HG03575 (cell line): ENCODE results near the gene ZNF554.

ENCODE experiments used
- ATAC-seq: cut with Tn5 transposase; IDR thresholded peaks from one replicate; pipeline ENCODE4 v1.9.1; 2021; ENCODE audit not compliant: unreplicated experiment, insufficient number of reproducible peaks, low FRiP score; ENCODE audit errors: extremely low read depth

The ZNF554 gene

DNA sequence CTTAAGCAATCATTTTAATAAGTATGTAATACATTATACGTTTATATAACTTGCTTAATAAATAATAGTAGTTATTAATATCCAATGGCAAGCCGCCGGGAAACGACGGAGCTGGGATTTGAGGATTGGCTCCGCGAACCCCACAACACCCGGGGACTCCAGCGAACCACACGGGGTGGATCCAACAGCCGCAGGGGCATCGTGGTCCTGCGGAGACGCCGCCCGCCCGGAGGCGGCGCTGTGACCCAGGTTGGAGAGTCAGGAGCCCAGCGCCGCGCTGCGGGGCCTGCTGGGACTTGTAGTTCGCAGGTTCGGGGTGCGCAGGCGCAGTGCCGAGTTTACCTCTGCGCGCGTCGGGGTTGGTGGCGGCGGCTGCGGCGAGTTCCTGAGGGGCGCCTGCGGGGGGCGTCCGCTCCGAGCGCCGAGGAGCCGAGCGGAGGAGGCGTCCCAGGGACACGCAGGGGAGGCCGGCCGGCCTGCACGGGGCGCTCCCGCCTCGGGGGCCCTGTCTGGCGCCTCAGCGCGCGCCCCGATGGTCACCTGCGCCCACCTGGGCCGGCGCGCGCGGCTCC lies at the start of gene ZNF554:
Gene ZNF554, plus strand, starts transcription at position 329 of the 572 bp plus-strand sequence. Its CDS starts 204 bp downstream, at position 533.
- peak; percentile 42 for ATAC-seq

DNA sequence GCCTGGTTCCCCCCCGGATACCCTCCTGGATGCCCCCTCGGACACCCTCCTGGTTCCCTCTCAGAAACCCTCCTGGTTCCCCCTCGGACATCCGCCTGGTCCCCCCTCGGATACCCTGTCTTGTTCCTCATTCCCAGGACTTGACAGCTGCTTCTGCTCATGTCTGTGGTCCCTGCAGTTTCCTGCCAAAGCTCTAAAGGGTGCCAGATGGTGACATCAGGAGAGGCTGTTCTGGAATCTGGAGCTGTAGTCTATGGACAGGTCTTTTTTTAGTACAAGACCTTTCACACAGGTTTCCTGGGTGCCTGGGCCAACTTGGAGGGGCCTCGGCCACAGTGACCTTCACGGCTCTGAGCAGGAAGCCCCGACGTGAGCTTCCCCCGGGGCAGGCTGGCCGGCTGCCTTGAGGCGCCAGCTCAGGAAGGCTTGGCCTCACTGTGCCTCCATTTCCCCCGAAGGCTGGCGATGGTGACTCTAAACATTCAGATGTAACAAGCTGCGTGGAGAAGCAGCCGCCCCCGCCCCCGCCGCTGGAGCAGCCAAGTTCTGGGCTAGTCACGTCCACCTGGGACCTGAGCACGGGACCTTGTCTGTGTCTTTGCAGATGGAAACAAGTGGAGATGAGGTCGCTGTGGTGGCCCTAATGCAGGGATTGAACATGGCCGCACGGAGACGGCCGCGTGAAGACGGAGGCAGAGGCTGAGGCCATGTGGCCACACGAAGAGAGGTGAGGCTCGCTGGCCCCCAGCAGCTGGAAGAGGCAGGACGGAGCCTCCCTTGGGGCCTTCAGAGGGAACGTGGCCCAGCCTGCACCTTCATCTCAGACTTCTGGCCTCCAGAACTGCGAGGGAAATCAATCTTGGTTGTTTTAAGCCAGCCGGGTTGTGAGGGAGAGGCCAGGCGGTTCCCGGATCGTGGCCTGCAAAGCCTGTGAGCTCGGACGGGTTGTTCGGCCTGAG lies 49.3 kb upstream of the ZNF554 start:
- no peak for ATAC-seq

DNA sequence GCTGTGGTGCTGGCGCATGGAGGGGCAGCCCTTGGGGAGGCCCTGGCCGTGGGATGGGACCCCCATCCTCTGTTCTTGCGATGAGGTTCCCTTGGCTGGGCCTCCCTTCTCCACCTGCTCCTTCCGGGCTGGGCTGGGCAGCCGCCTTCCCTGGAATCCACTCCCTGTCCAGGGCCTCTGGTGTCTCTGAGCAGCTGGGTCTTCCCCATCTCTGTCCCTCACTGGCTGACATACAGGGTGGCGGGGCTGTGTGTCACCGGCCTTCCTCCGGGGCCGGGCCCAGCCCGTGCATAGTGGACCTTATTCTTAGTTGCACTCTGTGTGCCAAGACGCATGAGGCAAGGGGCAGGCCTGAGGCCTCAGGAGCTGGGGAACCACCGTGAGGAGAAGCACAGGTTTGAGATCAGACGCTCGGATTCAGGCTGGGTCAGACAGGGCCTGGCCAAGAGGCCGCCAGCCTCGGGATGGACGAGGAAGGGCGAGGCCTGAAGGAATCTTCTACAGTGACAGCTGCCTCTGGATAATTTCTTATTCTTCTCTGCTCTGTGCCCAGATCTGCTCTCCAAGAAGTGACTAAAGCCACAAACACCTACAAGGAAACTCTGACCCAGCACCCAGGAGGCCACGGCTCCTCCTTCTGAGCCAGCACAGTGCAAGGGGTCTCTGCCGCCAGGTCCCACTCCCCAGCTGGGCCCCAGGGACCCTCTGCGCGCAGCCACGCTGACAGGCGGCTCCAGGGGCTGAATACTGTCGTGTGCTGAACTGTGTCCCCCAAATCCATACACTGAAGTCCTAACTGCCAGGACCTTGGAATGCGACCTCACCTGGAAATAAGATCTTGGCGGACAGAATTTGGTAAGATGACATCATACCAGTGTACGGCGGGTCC lies 47.6 kb upstream of the ZNF554 start:
- ATAC-seq = no peak

DNA sequence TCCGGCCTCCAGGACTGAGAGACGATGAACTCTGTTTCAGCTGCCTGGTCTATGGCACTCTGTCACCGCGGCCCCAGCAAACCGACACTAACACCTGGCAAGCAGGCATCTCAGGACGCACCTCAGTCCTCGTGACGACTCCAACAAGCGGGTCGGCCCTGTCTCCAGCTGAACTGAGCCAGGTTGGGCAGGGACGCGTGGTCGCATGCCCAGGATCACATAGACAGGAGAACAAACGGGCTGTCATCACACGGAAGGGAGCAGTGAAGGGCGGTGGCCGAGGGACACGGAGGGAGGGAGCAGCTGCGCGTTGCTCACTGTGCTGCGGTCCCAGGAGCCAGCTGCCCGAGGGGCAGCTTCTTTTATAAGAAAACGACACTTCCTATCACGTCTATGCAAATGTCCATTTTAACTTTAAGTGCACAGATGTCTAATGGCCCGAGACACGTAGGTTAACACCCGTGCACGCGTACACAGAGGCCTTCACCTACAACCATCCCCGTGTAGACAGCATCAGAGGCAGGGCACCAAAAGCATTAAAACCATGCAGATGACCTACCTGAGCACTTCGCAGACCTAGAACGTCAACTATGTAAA lies 45.5 kb upstream of the ZNF554 start:
- ATAC-seq = no peak

DNA sequence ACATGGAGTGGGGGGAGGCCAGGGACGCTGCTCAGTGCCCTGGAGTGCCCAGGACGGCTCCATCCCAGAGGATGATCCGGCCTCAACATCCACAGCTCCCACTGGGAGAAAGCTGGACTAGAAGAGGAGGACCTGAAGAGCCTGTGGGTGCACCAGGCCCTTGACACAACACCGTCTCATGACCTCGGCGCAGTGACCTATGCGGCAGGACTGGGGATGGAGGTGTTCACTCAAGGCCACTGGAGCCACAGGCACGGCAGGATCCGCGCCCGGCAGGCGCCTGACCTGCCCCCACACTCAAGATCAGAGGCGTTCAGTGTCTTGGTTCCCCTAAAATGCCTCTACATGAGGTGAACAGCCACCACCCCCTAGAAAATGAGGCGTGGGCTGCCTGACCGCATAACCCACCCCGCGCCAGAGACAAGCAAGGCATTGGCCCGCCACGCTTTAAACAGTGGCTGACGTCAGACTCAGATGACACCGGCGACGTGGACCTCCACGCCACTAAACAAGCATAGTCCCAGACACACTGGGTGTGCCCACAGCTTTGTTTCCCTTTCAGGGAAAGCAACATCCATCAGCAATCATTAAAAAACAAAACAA lies 44.6 kb upstream of the ZNF554 start:
- no peak for ATAC-seq

DNA sequence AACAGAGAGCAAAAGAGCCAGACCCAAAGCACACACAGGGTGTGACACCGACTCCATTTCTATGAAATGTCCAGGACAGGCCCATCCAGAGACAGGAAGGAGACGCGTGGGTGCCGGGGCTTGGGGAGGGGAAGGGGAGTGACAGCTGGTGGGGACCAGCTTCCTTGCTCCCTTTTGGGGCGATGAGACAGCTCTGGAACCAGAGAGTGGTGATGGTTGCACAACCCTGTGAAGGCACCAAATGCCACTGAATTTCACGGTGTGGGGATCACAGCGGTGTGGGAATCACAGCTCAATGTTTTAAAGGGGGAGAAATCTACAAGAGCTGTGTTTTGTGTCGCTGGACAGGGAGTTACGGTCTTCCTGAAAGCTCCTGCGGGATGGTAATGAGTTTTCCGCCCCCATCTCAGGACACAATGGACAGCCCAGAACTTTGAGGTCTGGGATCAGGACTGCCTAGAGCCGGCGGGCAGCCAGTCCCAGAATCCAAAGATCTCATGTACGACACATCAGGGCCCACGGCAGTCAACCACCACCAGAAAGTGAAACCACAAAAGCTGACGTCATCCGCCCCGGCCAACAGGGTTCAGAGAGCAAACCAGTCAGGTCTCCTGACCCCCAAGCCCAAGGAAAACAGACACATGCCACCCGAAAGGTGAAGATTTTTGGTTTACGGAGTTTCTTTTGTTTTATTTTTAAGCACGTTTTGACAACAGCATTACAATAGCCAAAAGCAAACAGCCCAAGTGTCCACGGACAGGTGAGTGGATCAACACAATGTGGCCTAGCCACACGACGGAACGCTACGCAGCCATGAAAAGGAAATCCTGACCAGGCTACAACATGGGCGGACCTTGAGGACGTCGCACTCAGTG lies 43.9 kb upstream of the ZNF554 start:
- ATAC-seq = no peak

DNA sequence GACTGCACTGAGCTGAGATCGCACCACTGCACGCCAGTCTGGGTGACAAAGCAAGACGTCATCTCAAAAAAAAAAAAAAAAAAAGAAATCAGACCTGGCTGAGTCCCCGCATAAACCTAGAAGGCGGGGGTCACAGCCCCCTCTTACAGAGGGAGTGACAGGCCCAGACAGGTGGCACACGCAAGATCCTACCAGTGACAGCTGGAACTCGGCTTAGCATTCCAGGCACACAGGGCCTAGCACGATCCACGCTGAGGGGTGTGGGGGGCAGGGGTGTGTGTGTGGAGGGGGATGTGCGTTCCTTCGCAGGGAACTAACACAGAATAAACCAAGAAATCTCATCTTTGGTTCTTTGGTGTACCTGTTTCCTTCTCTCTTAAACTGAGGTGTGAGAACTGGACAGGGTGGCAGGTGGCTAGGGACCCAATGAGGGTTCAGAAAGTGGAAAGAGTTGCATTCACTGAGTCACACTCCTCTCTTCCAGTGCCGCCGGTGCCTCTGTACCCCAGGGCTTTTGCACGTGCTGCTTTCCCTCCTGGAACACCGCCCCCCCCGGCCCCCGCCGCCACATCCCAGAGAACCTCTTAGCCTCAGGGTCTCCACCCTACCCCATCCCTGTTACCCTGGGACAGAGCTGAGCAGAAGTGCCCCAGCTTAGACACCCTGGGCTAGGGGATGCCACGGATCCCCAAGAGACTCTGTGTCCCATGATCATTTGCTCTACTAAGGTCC lies 41.5 kb upstream of the ZNF554 start:
- ATAC-seq = no peak

DNA sequence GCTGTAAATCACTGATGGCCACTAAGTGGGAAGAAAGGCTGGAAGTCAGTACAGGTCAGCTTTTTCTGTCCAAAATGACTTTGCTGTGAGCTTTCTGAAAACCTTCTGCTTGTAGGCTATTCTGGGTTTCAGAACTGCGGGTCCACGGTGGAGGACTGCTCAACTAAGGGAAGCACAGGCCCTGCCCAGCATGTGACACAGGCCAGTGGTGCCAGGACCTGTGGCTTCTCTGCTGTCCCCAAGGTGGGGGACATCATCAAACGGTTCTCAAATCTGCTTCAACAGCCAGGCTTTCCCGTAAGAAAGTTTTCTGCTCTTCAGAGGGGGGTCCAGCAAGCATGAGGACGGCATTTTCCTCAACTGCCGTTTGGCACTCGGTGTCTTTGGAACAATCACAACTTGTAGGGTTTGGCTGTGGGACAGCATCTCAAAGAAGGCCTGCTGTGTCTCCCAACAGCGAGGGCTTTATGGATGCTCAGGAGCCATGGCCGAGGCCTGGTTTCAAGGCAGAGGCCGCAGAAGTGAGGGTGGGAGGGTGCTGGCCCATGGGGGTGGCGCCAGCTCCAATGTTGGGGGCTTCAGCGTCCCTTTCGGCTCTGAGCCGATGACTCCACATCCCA lies 40.4 kb upstream of the ZNF554 start:
- no peak for ATAC-seq

DNA sequence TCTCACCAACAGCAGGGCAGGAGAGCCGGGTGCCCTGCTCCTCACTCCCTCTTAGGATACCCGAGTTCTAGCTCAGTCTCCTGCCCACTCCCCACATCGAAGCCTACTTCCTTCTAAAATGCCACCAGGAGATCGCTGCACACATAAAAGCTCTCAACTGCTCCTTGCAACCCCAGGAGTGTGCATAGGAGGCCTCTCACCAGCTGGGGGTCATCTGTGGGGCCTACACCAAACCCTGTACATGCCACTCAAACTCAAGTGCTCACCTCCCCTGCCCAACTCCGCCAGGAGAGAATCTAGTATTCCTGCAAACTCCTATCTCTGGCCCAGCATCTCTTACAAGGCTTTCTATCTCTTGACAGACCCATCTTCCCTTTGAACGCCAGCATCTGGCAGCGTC lies 39.4 kb upstream of the ZNF554 start:
- no peak for ATAC-seq

DNA sequence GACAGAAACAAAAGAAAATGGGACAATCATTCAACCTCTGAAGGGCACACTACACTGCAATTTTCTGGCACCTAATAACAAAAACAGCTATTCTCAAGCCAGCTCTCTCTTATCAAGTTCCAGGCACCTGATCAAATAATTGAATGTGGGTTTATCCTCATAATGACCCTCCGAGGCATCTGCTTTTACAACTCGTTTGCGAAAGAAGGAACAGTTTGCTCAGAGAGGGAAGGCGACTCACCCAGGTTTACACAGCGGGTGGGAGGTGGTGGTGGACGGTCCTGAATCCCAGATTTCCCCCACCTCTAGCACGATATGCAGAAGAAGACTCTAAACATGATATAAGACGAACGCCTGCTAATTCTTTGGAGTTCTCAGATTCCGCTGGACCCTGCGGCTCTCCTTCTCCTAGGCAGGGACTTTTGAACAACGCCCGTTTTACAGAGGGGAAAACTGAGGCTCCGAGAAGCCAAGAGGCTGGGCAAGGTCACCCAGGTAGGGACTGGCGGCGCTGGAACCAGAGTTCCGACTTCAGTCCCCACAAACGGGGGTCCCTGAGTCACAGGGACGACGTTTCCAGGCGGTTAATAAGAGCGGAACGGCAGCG lies 37.2 kb upstream of the ZNF554 start:
- no peak for ATAC-seq

DNA sequence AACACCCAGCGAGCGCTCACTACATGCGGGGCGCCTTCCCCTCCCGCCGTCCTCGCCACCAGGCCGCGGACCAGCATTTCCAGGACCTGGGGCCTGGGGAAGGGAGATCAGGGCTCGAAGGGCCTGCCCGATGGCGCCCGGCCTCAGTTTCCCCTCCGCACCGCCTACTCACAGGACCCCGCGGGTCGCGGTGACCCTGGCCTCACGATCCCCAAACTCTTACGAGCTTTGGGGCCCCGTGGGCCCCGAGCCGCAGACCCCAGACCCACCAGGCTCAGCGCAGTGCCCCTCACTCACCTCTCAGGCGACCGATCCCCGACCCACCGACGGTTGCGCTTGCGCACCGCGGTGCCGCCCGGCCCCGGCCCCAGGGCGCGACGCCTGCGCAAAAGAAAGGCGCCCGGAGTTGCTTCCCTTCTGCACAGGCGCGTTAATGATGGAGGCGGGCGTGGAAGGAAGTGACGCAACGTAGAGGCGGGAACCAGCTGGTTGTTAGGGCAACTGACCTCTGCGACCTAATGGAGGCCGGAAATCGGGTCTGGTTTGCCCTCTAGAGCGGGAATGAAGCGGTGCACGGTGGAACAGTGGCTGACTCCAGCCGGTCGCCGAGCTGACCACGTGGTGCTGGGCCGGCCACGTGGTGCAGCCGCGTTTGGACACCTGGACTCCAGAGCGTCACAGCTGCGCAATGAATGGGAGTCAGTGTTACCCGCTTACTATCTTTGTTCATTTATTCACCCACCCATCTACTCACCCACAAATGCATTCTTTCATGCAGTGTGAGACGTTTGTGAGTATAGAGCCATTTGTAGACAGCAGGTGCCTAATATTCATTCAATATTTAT lies 36.5 kb upstream of the ZNF554 start, which contains the start of gene SGTA:
Gene SGTA, minus strand, starts transcription at position 338 of the 845 bp plus-strand sequence. CDS start 14,205 bp downstream, outside the sequence.
- ATAC-seq = peak; percentile 40

DNA sequence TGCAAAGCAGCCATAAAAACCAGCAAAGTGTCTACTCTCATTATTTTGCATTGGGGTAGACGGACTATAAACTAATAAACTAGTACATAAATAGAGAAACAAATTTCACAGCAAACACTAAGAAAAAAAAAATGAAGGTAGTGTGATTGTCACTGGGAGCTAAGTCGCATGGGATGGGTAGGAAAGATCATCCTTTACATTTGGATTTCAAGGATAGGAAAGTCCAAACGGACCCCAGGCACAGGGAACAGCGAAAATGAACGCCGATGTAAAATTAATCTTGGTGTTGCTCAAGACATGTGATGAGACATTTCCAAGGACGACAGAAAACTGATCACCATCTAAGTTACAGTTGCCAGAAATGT lies 35.9 kb upstream of the ZNF554 start:
- ATAC-seq = no peak

DNA sequence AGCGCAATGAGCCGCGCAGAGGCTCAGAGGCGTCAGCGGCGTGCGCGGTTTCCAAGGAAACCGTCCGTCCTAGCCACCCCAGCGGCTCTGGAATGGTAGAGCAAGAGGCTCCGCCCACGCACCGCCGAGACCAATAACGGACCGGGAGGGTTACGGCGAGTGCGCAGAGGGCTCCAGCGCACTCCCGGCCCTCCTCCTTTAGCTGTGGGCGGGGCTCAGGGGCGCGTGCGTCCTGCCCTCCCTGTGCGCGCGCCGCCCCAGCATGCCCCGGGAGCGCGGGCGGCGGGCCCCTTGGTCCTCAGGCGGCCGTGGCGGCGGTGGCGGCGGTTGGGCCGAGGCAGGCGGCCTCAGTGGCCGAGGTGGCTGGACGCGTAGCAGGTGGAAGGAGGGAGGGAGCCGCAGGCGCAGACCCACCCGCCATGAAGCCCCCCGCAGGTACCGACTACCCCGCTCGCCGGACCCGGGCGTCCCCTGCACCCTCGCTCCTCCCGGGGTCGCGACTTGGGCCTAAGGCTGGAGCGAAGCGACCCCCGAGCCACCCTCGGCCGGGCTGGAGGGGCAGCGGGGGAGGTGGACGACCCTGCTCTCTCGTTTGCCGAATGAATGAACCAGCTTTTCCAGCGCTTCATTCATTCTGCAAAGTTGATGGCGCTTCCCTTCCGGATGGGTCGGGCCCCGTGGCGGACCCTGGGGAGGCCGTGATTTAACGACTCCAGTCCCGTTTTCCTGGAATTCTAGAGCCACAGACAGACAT lies 34.2 kb upstream of the ZNF554 start, which contains the start of gene THOP1:
Gene THOP1, plus strand, starts transcription at position 260 of the 754 bp plus-strand sequence. Its CDS starts 160 bp downstream, at position 420.
- no peak for ATAC-seq

DNA sequence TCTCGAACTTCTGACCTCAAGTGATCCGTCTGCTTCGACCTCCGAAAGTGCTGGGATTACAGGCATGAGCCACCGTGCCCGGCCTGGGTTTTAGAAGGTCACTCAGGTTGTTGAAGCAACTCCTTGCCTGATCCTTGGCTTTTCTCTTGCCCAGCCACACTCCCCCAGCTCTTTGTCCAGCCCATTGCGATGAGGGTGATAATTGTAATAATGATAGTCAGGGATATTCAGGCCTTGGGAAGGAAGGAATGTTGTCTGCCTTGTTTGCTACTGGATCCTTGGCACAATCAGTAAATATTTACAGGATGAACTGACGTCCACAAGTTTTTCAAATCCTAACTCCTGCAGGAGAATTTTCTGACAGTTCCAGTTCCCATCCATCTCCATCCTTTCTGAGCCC lies 32.6 kb upstream of the ZNF554 start:
- ATAC-seq = no peak

DNA sequence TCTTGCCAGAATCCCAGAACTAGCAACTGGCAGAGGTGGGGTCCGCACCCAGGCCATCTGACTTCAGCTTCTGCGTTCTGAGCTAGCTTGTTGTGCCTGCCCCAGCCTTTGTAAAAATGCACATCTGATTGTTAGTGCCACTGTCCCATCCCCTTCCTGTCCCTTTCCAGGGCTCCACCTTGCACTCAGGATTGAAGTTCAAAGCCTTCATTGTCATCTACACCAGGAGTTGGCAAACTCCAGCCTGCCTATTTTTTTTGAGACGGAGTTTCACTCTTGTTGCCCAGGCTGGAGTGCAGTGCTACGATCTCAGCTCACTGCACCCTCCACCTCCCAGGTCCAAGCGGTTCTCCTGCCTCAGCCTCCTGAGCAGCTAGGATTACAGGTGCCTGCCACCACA lies 31.4 kb upstream of the ZNF554 start:
- no peak for ATAC-seq
